ENCODE data around the gene TPPP2.
A peak's percentile ranks its signal among the peaks of the same experiment; 100 is the strongest.

TPPP2 gene

GRCh38 chr14:21017528-21018245 is 12.3 kb upstream of the TPPP2 start:
- DNase-seq, result peak in 3 of 4 experiments; percentile 48 to 63 (median 57)

- no peak for DNase-seq
Observed at GRCh38 chr14:21018286-21018685, 11.7 kb upstream of the TPPP2 start.

GRCh38 chr14:21018781-21019180 is 11.2 kb upstream of the TPPP2 start:
- peak in 3 of 4 experiments; percentile 37 to 55 (median 48) for DNase-seq

- DNase-seq, result peak; percentile 57 to 80 (median 79)
Observed at GRCh38 chr14:21019366-21019765, 10.7 kb upstream of the TPPP2 start.

GRCh38 chr14:21020977-21021545 is 9.0 kb upstream of the TPPP2 start:
- no peak for DNase-seq

GRCh38 chr14:21022686-21023085 is 7.3 kb upstream of the TPPP2 start:
- DNase-seq, result no peak

- DNase-seq, result peak; percentile 57 to 81 (median 74)
Observed at GRCh38 chr14:21023174-21023573, 6.8 kb upstream of the TPPP2 start.

GRCh38 chr14:21023817-21024584 is 6.0 kb upstream of the TPPP2 start:
- DNase-seq, result no peak

- DNase-seq, result peak in 2 of 4 experiments; percentile 27 to 51
Observed at GRCh38 chr14:21024585-21025370, 5.2 kb upstream of the TPPP2 start, which contains the start of gene NDRG2. Gene NDRG2 (minus strand): TSS chr14:21025061. CDS start chr14:21023315, 1,746 bp downstream.

- DNase-seq, result no peak
Observed at GRCh38 chr14:21025371-21026273, 4.4 kb upstream of the TPPP2 start.

- no peak for DNase-seq
Observed at GRCh38 chr14:21026274-21026987, 3.6 kb upstream of the TPPP2 start.

- no peak for DNase-seq
Observed at GRCh38 chr14:21026988-21027315, 3.1 kb upstream of the TPPP2 start.

- DNase-seq, result no peak
Observed at GRCh38 chr14:21030531-21030930, 514 bp downstream of the TPPP2 start.

GRCh38 chr14:21032326-21033132 is 2.5 kb downstream of the TPPP2 start:
- DNase-seq, result peak in 3 of 4 experiments; percentile 53 to 68 (median 63)

- peak; percentile 58 to 78 (median 76) for DNase-seq
Observed at GRCh38 chr14:21033133-21033698, 3.2 kb downstream of the TPPP2 start.

GRCh38 chr14:21034707-21035106 is 4.7 kb downstream of the TPPP2 start, which contains the start of gene RNASE13:
Gene RNASE13 (minus strand): TSS chr14:21034807. CDS start chr14:21034288, 519 bp downstream.
- DNase-seq, result no peak

- peak; percentile 53 to 74 (median 65) for DNase-seq
Observed at GRCh38 chr14:21036751-21037150, 6.7 kb downstream of the TPPP2 start.

GRCh38 chr14:21037156-21037555 is 7.1 kb downstream of the TPPP2 start:
- DNase-seq, result peak in 3 of 4 experiments; percentile 20 to 61 (median 36)

All from suppressor macrophage (primary cell).